ENCODE results near the gene CDKN2D. TPM values are rescaled to one million over a fixed set of nuclear protein-coding genes. Genes with fewer than 3 reads are reported as not detected.

CDKN2D gene
- total and polyA plus RNA-seq, 2 of the 8 experiments (the other 6 are each of a cell fraction or from before 2014, with no cell fraction given), result 3.0 to 4.0 TPM

DNA sequence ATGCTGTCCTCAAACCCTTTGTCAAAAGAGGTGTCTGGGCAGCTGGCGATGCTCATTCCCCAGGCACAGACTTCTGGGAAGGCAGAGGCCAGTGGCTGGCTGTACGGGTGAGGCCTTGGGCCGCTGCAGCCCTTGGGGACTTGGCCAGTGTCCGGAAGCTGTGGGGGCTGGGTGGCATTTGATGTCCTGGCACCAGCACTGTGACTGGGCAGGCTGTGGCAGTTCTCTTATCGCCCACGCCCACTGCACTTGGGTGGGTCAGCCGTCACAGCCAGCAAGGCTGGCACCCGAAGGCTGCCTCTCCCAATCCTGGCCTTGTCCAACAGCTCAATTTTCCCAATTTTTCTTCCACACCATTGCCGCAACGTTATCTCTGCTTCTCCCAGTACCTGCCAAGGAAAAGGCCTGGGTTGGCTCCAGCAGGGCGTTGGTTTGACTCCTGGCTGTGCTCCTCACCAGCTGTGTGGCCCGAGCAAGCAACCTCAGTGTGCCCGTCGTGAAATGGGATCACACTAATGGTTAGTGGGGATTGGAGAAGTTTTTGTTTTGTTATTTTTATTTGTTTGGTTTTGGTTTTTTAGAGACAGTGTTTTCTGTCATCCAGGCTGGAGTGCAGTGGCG, 43.8 kb upstream of the CDKN2D start:
- Histone ChIP-seq H3K4me2 (ENCODE audit: insufficient read depth in 1 of 2, low read depth in 2 of 2, low read length in 2 of 2) (no peak overlapping the region), H3K18ac (ENCODE audit: extremely low read depth, low read length) (no peak overlapping the region), H3K27ac (ENCODE audit: low read depth, low read length) (no peak overlapping the region), H3K23ac (ENCODE audit: insufficient read length) (no peak overlapping the region), H3K4me1 (replicated peaks in 1 of 4; ENCODE audit: control insufficient read depth in 3 of 4, insufficient read depth in 4 of 4, low read length in 3 of 4) (no peaks in the 10 kb centered on the region), H3K36me3 (ENCODE audit: control insufficient read depth in 2 of 4, insufficient read depth in 4 of 4, low read length in 3 of 4) (no peaks in the 10 kb centered on the region), H3K23me2 (ENCODE audit: low read depth, low read length) (no peaks in the 10 kb centered on the region), H3K4me3 (ENCODE audit: extremely low read depth in 1 of 4, insufficient read depth in 2 of 4, low read depth in 3 of 4, low read length in 4 of 4) (no peak overlapping the region), H2AK5ac (ENCODE audit: low read depth, low read length) (no peak overlapping the region), H4K91ac (replicated peaks; ENCODE audit: insufficient read length, low read length) (no peak overlapping the region), H3K56ac (replicated peaks; ENCODE audit: insufficient read length, low read depth, low read length) (no peak overlapping the region), H2BK20ac (ENCODE audit: low read length) (no peak overlapping the region), H3K27me3 (replicated peaks in 1 of 4; ENCODE audit: control insufficient read depth in 3 of 4, extremely low read depth in 1 of 4, insufficient read depth in 3 of 4, low read length in 3 of 4) (no peaks in the 10 kb centered on the region), H2BK12ac (ENCODE audit: low read depth, low read length) (no peak overlapping the region), H2BK15ac (ENCODE audit: low read length) (no peak overlapping the region), H3K9ac (replicated peaks in 1 of 4; ENCODE audit: extremely low read depth in 1 of 4, low read depth in 3 of 4, low read length in 3 of 4) (no peak overlapping the region), H2BK120ac (replicated peaks; ENCODE audit: low read depth, low read length) (no peak overlapping the region), H3K4ac (replicated peaks; ENCODE audit: insufficient read length, low read depth, low read length) (no peak overlapping the region), H3K79me1 (ENCODE audit: low read depth, low read length) (peaks cover 7% of the 10 kb centered on the region), H3K79me2 (ENCODE audit: control insufficient read depth in 1 of 2, insufficient read depth in 2 of 2, low read length in 2 of 2) (no peaks in the 10 kb centered on the region), H4K8ac (ENCODE audit: extremely low read depth, insufficient read depth, low read length) (no peak overlapping the region), H4K5ac (ENCODE audit: insufficient read length, low read depth, low read length) (no peak overlapping the region), H4K20me1 (replicated peaks in 1 of 2; ENCODE audit: control insufficient read depth in 1 of 2, insufficient read depth in 2 of 2, low read length in 2 of 2) (peaks cover 0 to 2% of the 10 kb centered on the region in 2 experiments), H2AFZ (ENCODE audit: low read length) (no peak overlapping the region), H3K14ac (ENCODE audit: insufficient read length) (no peak overlapping the region), H2BK5ac (ENCODE audit: low read depth, low read length) (no peak overlapping the region), H3K9me3 (ENCODE audit: insufficient read depth in 2 of 2, low read depth in 1 of 2, low read length in 1 of 2) (no peaks in the 10 kb centered on the region)
- 95% methylated on average over 15 of the region's 15 CpGs; no CpG with 5 or more reads in 1 of the 2 experiments for WGBS, 2 experiments (ENCODE audit: extremely low coverage in 1 of 2, insufficient coverage in 1 of 2, insufficient read length in 1 of 2, insufficient replicate concordance in 2 of 2, low coverage in 1 of 2, low lambda C conversion rate in 2 of 2, missing lambda C conversion rate in 1 of 2)
- FAIRE-seq (no peak), DNase-seq (ENCODE audit: low read depth in 1 of 2, low spot score in 2 of 2) (no peak)
- ChIA-PET CTCF (ENCODE audit: partially characterized antibody) (interaction anchor here (0.6 to 3.8 kb wide), 8 partner anchors 9 to 180 kb away, joined by 3 to 21 read pairs (median 4); no protein-coding TSS in a partner anchor), POLR2A (ENCODE audit: partially characterized antibody) (interaction anchor here (0.6 to 2.1 kb wide), 11 partner anchors 8 to 266 kb away, joined by 3 to 15 read pairs (median 4); no protein-coding TSS in a partner anchor)
- TF ChIP-seq SIN3A (conservative IDR thresholded peaks at IDR 0.05 in 1 of 2, IDR thresholded peaks at IDR 0.05 in 1 of 2; ENCODE audit: low read depth in 1 of 2, low read length in 2 of 2), result no peak
- TF ChIP-seq RAD21 (IDR thresholded peaks at IDR 0.05 in 1 of 2, conservative IDR thresholded peaks at IDR 0.05 in 1 of 2; ENCODE audit: low read depth in 2 of 2, low read length in 2 of 2), result no peak
- TF ChIP-seq SAP30 (IDR thresholded peaks at IDR 0.05; ENCODE audit: insufficient read depth, insufficient replicate concordance, low read length), result no peak
- TF ChIP-seq POU5F1 (IDR thresholded peaks at IDR 0.05; ENCODE audit: low read depth, low read length), result no peak
- TF ChIP-seq PHF8 (conservative IDR thresholded peaks at IDR 0.05; ENCODE audit: low read depth, low read length), result no peak
- no peak for TF ChIP-seq TEAD4 (IDR thresholded peaks at IDR 0.05; ENCODE audit: low read depth, low read length)
- TF ChIP-seq, protein P1, sequence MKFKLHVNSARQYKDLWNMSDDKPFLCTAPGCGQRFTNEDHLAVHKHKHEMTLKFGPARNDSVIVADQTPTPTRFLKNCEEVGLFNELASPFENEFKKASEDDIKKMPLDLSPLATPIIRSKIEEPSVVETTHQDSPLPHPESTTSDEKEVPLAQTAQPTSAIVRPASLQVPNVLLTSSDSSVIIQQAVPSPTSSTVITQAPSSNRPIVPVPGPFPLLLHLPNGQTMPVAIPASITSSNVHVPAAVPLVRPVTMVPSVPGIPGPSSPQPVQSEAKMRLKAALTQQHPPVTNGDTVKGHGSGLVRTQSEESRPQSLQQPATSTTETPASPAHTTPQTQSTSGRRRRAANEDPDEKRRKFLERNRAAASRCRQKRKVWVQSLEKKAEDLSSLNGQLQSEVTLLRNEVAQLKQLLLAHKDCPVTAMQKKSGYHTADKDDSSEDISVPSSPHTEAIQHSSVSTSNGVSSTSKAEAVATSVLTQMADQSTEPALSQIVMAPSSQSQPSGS (IDR thresholded peaks at IDR 0.05; ENCODE audit: low read length), result no peak
- TF ChIP-seq POLR2AphosphoS5 (IDR thresholded peaks at IDR 0.05; ENCODE audit: low read depth, low read length), result no peak
- TF ChIP-seq, protein P2, sequence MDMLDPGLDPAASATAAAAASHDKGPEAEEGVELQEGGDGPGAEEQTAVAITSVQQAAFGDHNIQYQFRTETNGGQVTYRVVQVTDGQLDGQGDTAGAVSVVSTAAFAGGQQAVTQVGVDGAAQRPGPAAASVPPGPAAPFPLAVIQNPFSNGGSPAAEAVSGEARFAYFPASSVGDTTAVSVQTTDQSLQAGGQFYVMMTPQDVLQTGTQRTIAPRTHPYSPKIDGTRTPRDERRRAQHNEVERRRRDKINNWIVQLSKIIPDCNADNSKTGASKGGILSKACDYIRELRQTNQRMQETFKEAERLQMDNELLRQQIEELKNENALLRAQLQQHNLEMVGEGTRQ (IDR thresholded peaks at IDR 0.05; ENCODE audit: low read length), result no peak

All from H1 (cell line).